Activated naive CD4-positive, alpha-beta T cell treated with anti-CD3 and anti-CD28 coated beads, Interleukin-2, amount 50 U/mL, for 72 hours (primary cell): ENCODE measurements around the gene CABLES2. TPM values are rescaled to one million over a fixed set of nuclear protein-coding genes. Genes with fewer than 3 reads are reported as not detected.

ENCODE experiments used
- ATAC-seq, 2 donors: fragments of 150-1000 bp; cut with Tn5 transposase; 2 replicates each; pipeline ENCODE4 v1.10.0; 2021; ENCODE audit warnings: mild to moderate bottlenecking in 2 of 2, moderate library complexity in 2 of 2
- DNase-seq, 2 donors: peaks; one replicate each; pipeline ENCODE4 v3.0.0; 2021 to 2022; ENCODE audit warnings: low spot score in 2 of 2
- H3K27ac Mint-ChIP-seq, 2 donors: one replicate each; pipeline ENCODE4 v1.8.0; 2022; ENCODE audit warnings: mild to moderate bottlenecking in 2 of 2, mixed read lengths in 2 of 2
- H3K36me3 Mint-ChIP-seq, 2 donors: one replicate each; pipeline ENCODE4 v1.8.0; 2022; ENCODE audit warnings: mixed read lengths in 2 of 2
- H3K9me3 Mint-ChIP-seq, 2 donors: one replicate each; pipeline ENCODE4 v1.8.0; 2022; ENCODE audit warnings: mixed read lengths in 2 of 2
- total RNA-seq, 2 donors: library from RNA; stranded (reverse); gene quantifications; one replicate each; pipeline ENCODE4 v1.2.3, GENCODE V29; 2022

The CABLES2 gene
- total RNA-seq, 2 donors from 2014 or later = 5.8 to 6.4 TPM

- Mint-ChIP-seq H3K27ac (no peak overlapping the region), H3K36me3 (no peaks in the 10 kb centered on the region), H3K9me3 (no peaks in the 10 kb centered on the region)
- ATAC-seq (no peak), DNase-seq (no peak)
Measured at GRCh38 chr20:62363920-62364851, 42.9 kb downstream of the CABLES2 start.

- H3K36me3 Mint-ChIP-seq = no peaks in the 10 kb centered on the region
- no peaks in the 10 kb centered on the region for H3K9me3 Mint-ChIP-seq
Measured at GRCh38 chr20:62362991-62363919, 43.8 kb downstream of the CABLES2 start.

GRCh38 chr20:62362590-62362940, 44.5 kb downstream of the CABLES2 start:
- Mint-ChIP-seq H3K36me3 (no peaks in the 10 kb centered on the region), H3K27ac (no peak overlapping the region), H3K9me3 (no peaks in the 10 kb centered on the region)
- DNase-seq (no peak), ATAC-seq (no peak)

More at GRCh38 chr20:62362991-62363919, 43.8 kb downstream of the CABLES2 start:
- DNase-seq = no peak
- ATAC-seq = no peak
- H3K27ac Mint-ChIP-seq = no peak overlapping the region

- ATAC-seq (no peak), DNase-seq (no peak)
- Mint-ChIP-seq H3K36me3 (no peaks in the 10 kb centered on the region), H3K9me3 (no peaks in the 10 kb centered on the region), H3K27ac (no peak overlapping the region)
Measured at GRCh38 chr20:62361799-62362589, 45.1 kb downstream of the CABLES2 start.

GRCh38 chr20:62360854-62361798, 46.0 kb downstream of the CABLES2 start:
- no peaks in the 10 kb centered on the region for H3K9me3 Mint-ChIP-seq
- no peak for DNase-seq
- peak in 1 of 2 donors; percentile 7 for ATAC-seq
- H3K27ac Mint-ChIP-seq = no peak overlapping the region
- H3K36me3 Mint-ChIP-seq = no peaks in the 10 kb centered on the region

GRCh38 chr20:62359491-62360121, 47.5 kb downstream of the CABLES2 start:
- DNase-seq (no peak), ATAC-seq (no peak)
- Mint-ChIP-seq H3K27ac (no peak overlapping the region), H3K9me3 (no peaks in the 10 kb centered on the region), H3K36me3 (no peaks in the 10 kb centered on the region)

GRCh38 chr20:62359043-62359490, 48.0 kb downstream of the CABLES2 start:
- no peaks in the 10 kb centered on the region for H3K36me3 Mint-ChIP-seq
- ATAC-seq = no peak
- H3K27ac Mint-ChIP-seq = no peak overlapping the region
- H3K9me3 Mint-ChIP-seq = no peaks in the 10 kb centered on the region
- no peak for DNase-seq

- DNase-seq (no peak), ATAC-seq (no peak)
- H3K27ac Mint-ChIP-seq = no peak overlapping the region
- H3K36me3 Mint-ChIP-seq = no peaks in the 10 kb centered on the region
- no peaks in the 10 kb centered on the region for H3K9me3 Mint-ChIP-seq
Measured at GRCh38 chr20:62358171-62359042, 48.7 kb downstream of the CABLES2 start.

- ATAC-seq (no peak), DNase-seq (no peak)
- H3K27ac Mint-ChIP-seq = no peak overlapping the region
- H3K9me3 Mint-ChIP-seq = no peaks in the 10 kb centered on the region
- H3K36me3 Mint-ChIP-seq = no peaks in the 10 kb centered on the region
Measured at GRCh38 chr20:62357681-62358080, 49.4 kb downstream of the CABLES2 start.

- DNase-seq = no peak
- H3K36me3 Mint-ChIP-seq = no peaks in the 10 kb centered on the region
- ATAC-seq = no peak
- no peak overlapping the region for H3K27ac Mint-ChIP-seq
- no peaks in the 10 kb centered on the region for H3K9me3 Mint-ChIP-seq
Measured at GRCh38 chr20:62357187-62357667, 49.9 kb downstream of the CABLES2 start.

- no peak for DNase-seq
- ATAC-seq = no peak
- no peak overlapping the region for H3K27ac Mint-ChIP-seq
- H3K9me3 Mint-ChIP-seq = no peaks in the 10 kb centered on the region
- H3K36me3 Mint-ChIP-seq = no peaks in the 10 kb centered on the region
Measured at GRCh38 chr20:62356589-62357186, 50.4 kb downstream of the CABLES2 start.

- DNase-seq = no peak
- H3K36me3 Mint-ChIP-seq = no peaks in the 10 kb centered on the region
- no peaks in the 10 kb centered on the region for H3K9me3 Mint-ChIP-seq
- H3K27ac Mint-ChIP-seq = no peak overlapping the region
- ATAC-seq = no peak
Measured at GRCh38 chr20:62355878-62356588, 51.1 kb downstream of the CABLES2 start.

- Mint-ChIP-seq H3K9me3 (no peaks in the 10 kb centered on the region), H3K36me3 (no peaks in the 10 kb centered on the region), H3K27ac (no peak overlapping the region)
- DNase-seq (no peak), ATAC-seq (no peak)
Measured at GRCh38 chr20:62355516-62355877, 51.6 kb downstream of the CABLES2 start.
